ENCODE data around the gene SERPINC1. TPM values are rescaled to one million over a fixed set of nuclear protein-coding genes. Genes with fewer than 3 reads are reported as not detected.

SERPINC1 gene
- total RNA-seq, 4 donors from 2014 or later, result 1.1 TPM; not detected in 3

Small RNAs within 50 kb of the gene (small RNA-seq; reads per million reads assigned to genes)
- 0 to 0.28 (median 0.06) reads per million in 4 donors for gene RNA5SP67

Other genes with a start within 250 kb of the SERPINC1 start
- gene ANKRD45, start 247.5 kb downstream of the SERPINC1 start, total RNA-seq, result 1 to 10 TPM in 1 of 4 donors, under 1 TPM in 1, not detected in 2; 0.27 to 1.1 TPM
- 10 to 100 TPM in 3 of 4 donors, 1 to 10 TPM in 1; 7.9 to 39.7 (median 27.8) TPM for gene KLHL20, start 202.3 kb downstream of the SERPINC1 start, total RNA-seq
- gene DARS2, start 92.7 kb downstream of the SERPINC1 start, total RNA-seq, result 10 to 100 TPM; 12.0 to 19.7 (median 16.6) TPM
- 1 to 10 TPM in 3 of 4 donors, not detected in 1; 4.3 to 6.7 (median 4.9) TPM for gene CENPL, start 92.4 kb downstream of the SERPINC1 start, total RNA-seq
- 100 to 1,000 TPM in 3 of 4 donors, 10 to 100 TPM in 1; 82.7 to 435 (median 193) TPM for gene GAS5, start 49.3 kb downstream of the SERPINC1 start, total RNA-seq
- 1 to 10 TPM; 4.6 to 8.3 (median 6.9) TPM for gene ZBTB37, start 48.9 kb downstream of the SERPINC1 start, total RNA-seq
- gene RC3H1, start 105.0 kb upstream of the SERPINC1 start, total RNA-seq, result 10 to 100 TPM; 17.9 to 37.9 (median 33.1) TPM
- 100 to 1,000 TPM in 2 of 4 donors, 10 to 100 TPM in 2; 68.9 to 127 (median 99.9) TPM for gene RABGAP1L, start 242.2 kb upstream of the SERPINC1 start, total RNA-seq

All from transverse colon (tissue), 4 donors.